Aorta (tissue), 5 donors: ENCODE results near the gene FIBP. TPM values are rescaled to one million over a fixed set of nuclear protein-coding genes. Genes with fewer than 3 reads are reported as not detected.

Source experiments
- ATAC-seq: fragments of 200-7000 bp; cut with Tn5 transposase; one replicate; pipeline ENCODE4 v1.9.1; 2022; ENCODE audit warnings: moderate library complexity; ENCODE audit not compliant: low FRiP score
- DNase-seq, 2 donors: peaks; one replicate each; pipeline ENCODE4 v3.0.0-alpha.2; 2020
- H3K27ac ChIP-seq, 2 donors: one replicate each; pipeline ENCODE4 v1.5.1; 2013; ENCODE audit warnings: low read length in 2 of 2, mild to moderate bottlenecking in 2 of 2, moderate library complexity in 2 of 2, control low read depth in 1 of 2, inconsistent platforms in 1 of 2, low read depth in 1 of 2
- H3K27me3 ChIP-seq, 2 donors: one replicate each; pipeline ENCODE4 v1.6.1; 2013; ENCODE audit warnings: control low read depth in 1 of 2, low read length in 1 of 2, mild to moderate bottlenecking in 1 of 2, moderate library complexity in 1 of 2; ENCODE audit not compliant: insufficient read depth in 2 of 2, control insufficient read depth in 1 of 2
- H3K36me3 ChIP-seq, 2 donors: one replicate each; pipeline ENCODE4 v1.6.1; 2013; ENCODE audit warnings: control low read depth in 1 of 2, low read length in 1 of 2, mild to moderate bottlenecking in 1 of 2; ENCODE audit not compliant: insufficient read depth in 2 of 2, control insufficient read depth in 1 of 2
- H3K4me1 ChIP-seq, 2 donors: one replicate each; pipeline ENCODE4 v1.6.1; 2013; ENCODE audit warnings: low read length in 2 of 2, control low read depth in 1 of 2, mild to moderate bottlenecking in 1 of 2, moderate library complexity in 1 of 2; ENCODE audit not compliant: insufficient read depth in 2 of 2, control insufficient read depth in 1 of 2
- H3K4me3 ChIP-seq, 2 donors: one replicate each; pipeline ENCODE4 v1.5.1; 2013; ENCODE audit warnings: low read length in 2 of 2, control low read depth in 1 of 2, mild to moderate bottlenecking in 1 of 2
- H3K9me3 ChIP-seq: one replicate; pipeline ENCODE4 v1.6.1; 2013; ENCODE audit warnings: mild to moderate bottlenecking, low read length; ENCODE audit not compliant: control insufficient read depth
- WGBS, 2 donors: extraction: QIAGEN DNeasy Blood & Tissue Kit; methylation state at CpG; one replicate each; pipeline ENCODE4 v1.1.7; 2013; 5-methylcytosine and 5-hydroxymethylcytosine counted together
- intact Hi-C, 2 donors: fragments of 100-400 bp; cut with DNase I; formaldehyde crosslinking; loops; one replicate each; pipeline versions ENCODE4 v1.14.2 to v1.15.0; 2022
- polyA plus RNA-seq, 2 donors: library from polyadenylated mRNA; stranded (reverse); fragments of 200-250 nt; gene quantifications; one replicate each; pipeline ENCODE4 v1.2.3, GENCODE V29; 2013
- total RNA-seq, 2 donors: library from RNA; stranded (reverse); fragmentation: NEBNext Ultra II Directional; extraction: Animal tissue kit (Norgen Biotek cat#: 25700); gene quantifications; one replicate each; pipeline ENCODE4 v1.2.1, GENCODE V29; 2021
- donor health status: healthy with polysubstance abuse.
- donor health status: Bipolar disorder and iron deficiency.
- donor health status: DM: no; HTN: no; CAD: no.
- donor health status: DM: no; HTN: no; CAD: no.
- donor health status: DM: yes; HTN: yes; CAD: no.

Gene FIBP
- total and polyA plus RNA-seq, 4 donors, result 40.2 to 73.1 (median 52.5) TPM

GRCh38 chr11:65922565-65922964 lies 34.3 kb upstream of the FIBP start:
- Histone ChIP-seq H3K27me3 (no peaks in the 10 kb centered on the region), H3K9me3 (no peaks in the 10 kb centered on the region), H3K27ac (no peak overlapping the region), H3K4me1 (no peaks in the 10 kb centered on the region), H3K36me3 (no peaks in the 10 kb centered on the region), H3K4me3 (no peak overlapping the region)
- ATAC-seq (no peak), DNase-seq (no peak)
- WGBS, 2 donors, result 87% methylated on average over 3 of the region's 3 CpGs
- intact Hi-C loops, result loop anchor here in 1 of 2 donors (5.0 kb wide), 2 partner anchors 35 to 40 kb away; partner anchors contain the start of genes FIBP and SART1

GRCh38 chr11:65921876-65922275 lies 33.6 kb upstream of the FIBP start:
- DNase-seq, result no peak
- Histone ChIP-seq H3K27me3 (no peaks in the 10 kb centered on the region), H3K4me1 (no peaks in the 10 kb centered on the region), H3K4me3 (no peak overlapping the region), H3K36me3 (no peaks in the 10 kb centered on the region), H3K9me3 (no peaks in the 10 kb centered on the region), H3K27ac (no peak overlapping the region)
- 88 to 90% methylated on average over 10 of the region's 10 CpGs for WGBS, 2 donors
- intact Hi-C loops, result loop anchor here in 1 of 2 donors (5.0 kb wide), 2 partner anchors 35 to 40 kb away; partner anchors contain the start of genes FIBP and SART1
- no peak for ATAC-seq

- ATAC-seq (no peak), DNase-seq (no peak)
- H3K4me1 ChIP-seq, result no peaks in the 10 kb centered on the region
- H3K4me3 ChIP-seq, result no peak overlapping the region
- H3K27ac ChIP-seq, result no peak overlapping the region
- intact Hi-C loops, result loop anchor here in 1 of 2 donors (5.0 kb wide), 2 partner anchors 34 to 41 kb away; partner anchors contain the start of genes FIBP and SART1
- no peaks in the 10 kb centered on the region for H3K36me3 ChIP-seq
- WGBS, 2 donors, result 63 to 71% methylated on average over 12 of the region's 12 CpGs
- no peaks in the 10 kb centered on the region for H3K27me3 ChIP-seq
- H3K9me3 ChIP-seq, result no peaks in the 10 kb centered on the region
These were observed 32.8 kb upstream of the FIBP start for GRCh38 chr11:65921033-65921555.

- H3K4me3 ChIP-seq, result peak overlapping the region in 1 of 2 donors; percentile 51
- no peaks in the 10 kb centered on the region for H3K9me3 ChIP-seq
- DNase-seq (no peak), ATAC-seq (no peak)
- no peak overlapping the region for H3K27ac ChIP-seq
- H3K36me3 ChIP-seq, result no peaks in the 10 kb centered on the region
- 55 to 66% methylated on average over 15 of the region's 15 CpGs for WGBS, 2 donors
- H3K27me3 ChIP-seq, result no peaks in the 10 kb centered on the region
- peaks cover 0 to 1% of the 10 kb centered on the region in 2 donors for H3K4me1 ChIP-seq
- intact Hi-C loops, result loop anchor here in 1 of 2 donors (5.0 kb wide), 2 partner anchors 33 to 42 kb away; partner anchors contain the start of genes FIBP and SART1
These were observed 32.1 kb upstream of the FIBP start for GRCh38 chr11:65920372-65920802.

- H3K9me3 ChIP-seq, result no peaks in the 10 kb centered on the region
- H3K4me1 ChIP-seq, result peaks cover 0 to 1% of the 10 kb centered on the region in 2 donors
- WGBS, 2 donors, result 0 to 1% methylated on average over 51 to 60 of the region's 60 CpGs
- intact Hi-C loops, result loop anchor here (1.0 to 5.0 kb wide), 5 partner anchors 31 to 61 kb away; partner anchors contain the start of genes FIBP (in 2 of the 2), SART1 (in 2 of the 2) and CFL1 (in 1 of the 2)
- ATAC-seq (peak; percentile 42), DNase-seq (peak in 1 of 2 donors; percentile 77)
- no peaks in the 10 kb centered on the region for H3K36me3 ChIP-seq
- H3K27me3 ChIP-seq, result no peaks in the 10 kb centered on the region
- H3K4me3 ChIP-seq, result peak overlapping the region; percentile 51 to 64
- peak overlapping the region in 1 of 2 donors; percentile 74 for H3K27ac ChIP-seq
These were observed 31.5 kb upstream of the FIBP start for GRCh38 chr11:65919573-65920371.

- DNase-seq, result peak; percentile 99 to 100
- intact Hi-C loops, result loop anchor here in 1 of 2 donors (1.0 to 2.0 kb wide), 3 partner anchors 30 to 61 kb away; partner anchors contain the start of genes CFL1, FIBP and SART1
These were observed 30.9 kb upstream of the FIBP start, which contains the start of gene DRAP1 for GRCh38 chr11:65919141-65919572. TSS of gene DRAP1 (plus strand) at chr11:65919426. CDS start at chr11:65919502, 76 bp downstream.

GRCh38 chr11:65918211-65919140 lies 30.2 kb upstream of the FIBP start, which contains the start of gene C11orf68:
TSS of gene C11orf68 (minus strand) at chr11:65919062. CDS start at chr11:65919031, 31 bp downstream.
- WGBS, 2 donors, result 3 to 4% methylated on average over 71 to 77 of the region's 77 CpGs
- H3K4me3 ChIP-seq, result peak within 1 kb of the TSS; percentile 68 to 89
- DNase-seq (peak in 1 of 2 donors; percentile 66), ATAC-seq (no peak)
- intact Hi-C loops, result loop anchor here in 1 of 2 donors (1.0 to 2.0 kb wide), 3 partner anchors 30 to 60 kb away; partner anchors contain the start of genes CFL1, FIBP and SART1
- H3K27me3 ChIP-seq, result no peaks in the 10 kb centered on the region
- no peaks in the 10 kb centered on the region for H3K9me3 ChIP-seq
- H3K4me1 ChIP-seq, result peaks cover 0 to 1% of the 10 kb centered on the region in 2 donors
- no peaks in the 10 kb centered on the region for H3K36me3 ChIP-seq
- H3K27ac ChIP-seq, result peak within 1 kb of the TSS; percentile 83 to 91

More at GRCh38 chr11:65919141-65919572, 30.9 kb upstream of the FIBP start, which contains the start of gene DRAP1:
- Histone ChIP-seq H3K36me3 (no peaks in the 10 kb centered on the region), H3K27me3 (no peaks in the 10 kb centered on the region), H3K4me1 (peaks cover 0 to 1% of the 10 kb centered on the region in 2 donors), H3K4me3 (peak within 1 kb of the TSS; percentile 68 to 89), H3K27ac (peak within 1 kb of the TSS; percentile 83 to 91), H3K9me3 (no peaks in the 10 kb centered on the region)
- 1 to 2% methylated on average over 18 to 59 of the region's 59 CpGs for WGBS, 2 donors
- peak; percentile 95 for ATAC-seq
